ENCODE results near the gene DIRAS3.
"Not testable (repeated sequence)": the region's sequence is repeated elsewhere in the genome, so short reads cannot be mapped to it uniquely, and the experiment has no call there.

The DIRAS3 gene, protein sequence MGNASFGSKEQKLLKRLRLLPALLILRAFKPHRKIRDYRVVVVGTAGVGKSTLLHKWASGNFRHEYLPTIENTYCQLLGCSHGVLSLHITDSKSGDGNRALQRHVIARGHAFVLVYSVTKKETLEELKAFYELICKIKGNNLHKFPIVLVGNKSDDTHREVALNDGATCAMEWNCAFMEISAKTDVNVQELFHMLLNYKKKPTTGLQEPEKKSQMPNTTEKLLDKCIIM

DNA sequence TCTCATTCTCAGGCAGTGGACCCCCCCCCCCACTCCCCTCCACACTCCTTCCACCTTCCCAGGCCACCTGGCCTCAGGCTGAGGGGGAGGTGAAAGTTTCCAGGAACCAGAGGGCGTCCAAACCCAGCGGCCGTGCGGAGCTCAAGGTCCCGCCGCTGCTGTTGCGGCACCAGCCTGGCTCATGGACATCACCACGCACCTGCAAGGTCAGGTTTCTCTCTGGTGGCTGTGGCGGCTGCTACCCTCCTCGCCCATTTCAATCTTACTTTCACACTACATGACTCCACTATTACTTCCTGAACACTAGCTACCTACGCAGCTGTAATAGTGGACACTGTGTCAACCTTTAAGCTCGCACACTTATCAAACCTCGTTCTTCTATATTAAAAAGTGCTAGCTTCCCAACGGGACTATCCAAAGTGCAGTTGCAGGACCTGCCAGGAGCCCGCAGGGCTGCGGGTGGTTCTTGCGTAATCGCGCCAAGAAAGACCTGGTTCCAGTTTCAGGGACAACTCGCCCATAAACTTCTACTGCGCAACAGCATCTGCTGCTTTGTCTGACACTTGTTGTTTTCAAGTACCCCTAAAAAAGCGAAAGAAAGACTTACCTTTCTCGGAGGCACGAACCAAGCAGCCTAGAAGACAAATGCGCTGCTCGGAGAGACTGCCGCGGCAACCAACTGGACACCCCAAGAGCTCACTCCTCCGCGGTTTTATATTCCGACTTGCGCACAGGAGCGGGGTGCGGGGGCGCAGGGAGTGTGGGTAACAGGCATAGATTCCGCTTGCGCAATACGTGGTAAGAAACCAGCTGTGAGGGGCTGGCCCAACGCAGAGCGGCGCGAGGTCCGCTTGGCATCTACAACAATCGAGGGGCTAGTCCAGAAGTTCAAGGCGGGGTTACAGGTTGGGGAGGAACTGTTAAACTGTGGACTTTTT, at the start of gene DIRAS3:
DIRAS3 (minus strand) TSS at position 687 of the 938 bp plus-strand sequence. CDS start 3,330 bp downstream, outside the sequence.
- no peak for DNase-seq (ENCODE audit: extremely low read depth in 1 of 2, low read depth in 1 of 2)

GRCh38 chr1:68093737-68094136, 43.3 kb upstream of the DIRAS3 start:
- no peak for DNase-seq (ENCODE audit: extremely low read depth in 1 of 2, low read depth in 1 of 2)

DNA sequence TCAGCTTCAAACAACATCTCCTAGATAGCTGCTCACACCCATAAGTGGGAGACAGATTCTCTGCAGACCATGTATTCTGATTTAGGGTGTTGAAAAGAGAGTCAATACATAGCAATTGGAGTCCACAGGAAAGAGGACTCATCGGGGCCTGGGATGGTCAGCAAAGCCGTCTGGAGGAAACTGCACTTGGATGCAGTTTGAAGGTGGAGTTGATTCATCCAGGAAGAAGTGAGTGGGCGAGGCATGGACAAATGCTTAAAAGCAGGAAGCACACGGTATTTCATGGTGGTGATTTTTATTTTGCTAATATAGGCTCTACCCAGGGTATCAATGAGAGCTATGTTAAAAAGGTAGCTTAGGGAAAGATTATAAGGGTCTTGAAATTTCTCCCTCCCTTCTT, 36.8 kb upstream of the DIRAS3 start:
- no peak for DNase-seq (ENCODE audit: extremely low read depth in 1 of 2, low read depth in 1 of 2)

DNA sequence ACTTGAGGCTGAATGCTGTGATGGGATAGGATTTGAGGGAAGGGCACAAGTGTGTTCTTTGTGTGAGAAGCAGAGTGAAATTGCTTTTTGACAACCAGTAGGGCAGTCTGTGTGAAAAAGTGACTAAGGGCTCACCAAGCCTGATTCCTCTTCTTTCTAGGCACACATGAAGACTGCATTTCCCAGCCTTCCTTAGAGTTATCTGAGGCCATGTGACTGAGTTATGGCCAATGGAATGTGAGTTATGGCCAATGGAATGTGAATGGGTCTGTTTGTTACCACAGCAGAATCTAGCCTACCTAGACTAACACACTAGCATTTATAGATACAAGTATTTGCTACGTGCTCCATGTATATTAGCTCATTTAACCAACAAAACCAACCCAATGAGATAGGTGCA, 35.3 kb upstream of the DIRAS3 start:
- no peak for DNase-seq (ENCODE audit: extremely low read depth in 1 of 2, low read depth in 1 of 2)

DNA sequence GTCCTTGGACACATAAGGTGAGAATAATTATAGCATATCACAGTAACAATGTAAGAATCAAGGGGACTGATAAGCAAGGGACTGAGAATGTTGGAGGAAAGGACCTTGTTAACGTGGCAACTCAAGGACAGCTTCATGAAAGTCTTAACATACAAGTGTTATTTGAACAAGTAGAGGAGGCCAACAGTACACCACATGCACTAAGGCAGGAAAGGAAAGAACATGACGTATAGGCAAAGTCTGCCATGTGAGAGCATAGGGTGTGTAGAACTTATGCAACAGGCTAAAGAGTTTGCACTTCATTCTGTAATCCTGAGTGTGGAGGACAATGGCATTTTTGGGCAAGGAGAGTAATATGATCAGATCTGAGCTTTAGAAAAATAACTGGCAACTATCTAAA, 33.3 kb upstream of the DIRAS3 start:
- no peak for DNase-seq (ENCODE audit: extremely low read depth in 1 of 2, low read depth in 1 of 2)

GRCh38 chr1:68081775-68082283, 31.4 kb upstream of the DIRAS3 start:
- DNase-seq (ENCODE audit: extremely low read depth in 1 of 2, low read depth in 1 of 2), result no peak

- DNase-seq (ENCODE audit: extremely low read depth in 1 of 2, low read depth in 1 of 2), result no peak
Observed at GRCh38 chr1:68078647-68079046, 28.2 kb upstream of the DIRAS3 start.

DNA sequence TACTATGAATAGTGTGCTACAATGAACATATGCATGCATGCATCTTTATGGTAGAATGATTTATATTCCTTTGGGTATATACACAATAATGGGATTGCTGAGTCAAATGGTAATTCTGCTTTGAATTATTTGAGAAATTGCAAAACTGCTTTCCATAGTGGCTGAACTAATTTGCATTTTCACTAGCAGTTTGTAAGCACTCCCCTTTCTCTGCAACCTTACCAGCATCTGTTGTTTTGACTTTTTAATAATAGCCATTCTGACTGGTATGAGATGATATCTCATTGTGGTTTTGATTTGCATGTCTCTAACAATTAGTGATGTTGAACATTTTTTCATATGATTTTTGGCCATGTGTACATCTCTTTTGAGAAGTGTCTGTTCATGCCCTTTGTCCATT, 24.0 kb upstream of the DIRAS3 start:
- no peak for DNase-seq (ENCODE audit: extremely low read depth in 1 of 2, low read depth in 1 of 2)

DNA sequence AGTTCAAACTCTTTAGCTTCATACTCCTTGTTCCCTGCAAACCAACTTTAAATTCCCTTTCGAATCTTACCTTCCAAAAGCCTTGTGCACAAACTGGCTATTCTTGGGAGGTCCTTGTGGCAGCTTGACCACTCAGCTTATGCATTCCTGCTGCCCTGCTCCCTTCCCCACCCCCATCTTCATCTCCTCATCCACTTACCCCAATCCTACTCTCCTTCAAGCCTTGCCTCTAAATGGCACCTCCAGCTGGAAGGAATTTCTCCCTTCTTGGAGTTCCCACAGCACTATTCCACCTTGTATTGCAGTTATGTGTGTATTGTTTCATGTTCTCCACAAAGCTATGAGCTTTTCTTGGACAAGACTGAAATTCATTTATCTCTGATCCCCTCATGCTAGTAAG, 15.3 kb upstream of the DIRAS3 start:
- no peak for DNase-seq (ENCODE audit: extremely low read depth in 1 of 2, low read depth in 1 of 2)

GRCh38 chr1:68058053-68058452, 7.6 kb upstream of the DIRAS3 start:
- not testable (repeated sequence) for DNase-seq (ENCODE audit: extremely low read depth in 1 of 2, low read depth in 1 of 2)

- DNase-seq (ENCODE audit: extremely low read depth in 1 of 2, low read depth in 1 of 2), result no peak
Observed at GRCh38 chr1:68057564-68057963, 7.1 kb upstream of the DIRAS3 start.

- DNase-seq (ENCODE audit: extremely low read depth in 1 of 2, low read depth in 1 of 2), result no peak
Observed at GRCh38 chr1:68057050-68057449, 6.6 kb upstream of the DIRAS3 start.

DNA sequence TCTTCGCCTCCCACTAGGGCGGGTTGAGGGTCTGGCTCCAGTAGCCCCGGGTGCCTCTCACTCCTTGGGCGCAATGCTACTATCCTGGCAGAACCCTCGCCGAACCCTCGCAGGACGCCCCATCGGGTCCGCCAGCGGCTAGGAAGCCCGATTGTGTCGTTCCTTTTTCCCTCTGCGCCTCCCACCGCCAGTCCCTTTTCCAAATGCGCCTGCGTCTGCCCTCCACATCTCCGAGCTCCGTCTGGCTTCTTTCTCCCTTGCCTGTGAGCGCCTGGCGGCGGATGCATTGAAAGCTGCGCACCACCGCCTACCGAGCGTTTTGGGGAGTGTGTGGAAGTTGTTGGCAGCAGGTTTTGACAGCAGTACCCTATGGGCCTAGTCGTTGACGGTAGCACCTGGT, 1.0 kb upstream of the DIRAS3 start:
- no peak for DNase-seq (ENCODE audit: extremely low read depth in 1 of 2, low read depth in 1 of 2)

- no peak for DNase-seq (ENCODE audit: extremely low read depth in 1 of 2, low read depth in 1 of 2)
Observed at GRCh38 chr1:68047659-68048026, 2.8 kb downstream of the DIRAS3 start.

DNA sequence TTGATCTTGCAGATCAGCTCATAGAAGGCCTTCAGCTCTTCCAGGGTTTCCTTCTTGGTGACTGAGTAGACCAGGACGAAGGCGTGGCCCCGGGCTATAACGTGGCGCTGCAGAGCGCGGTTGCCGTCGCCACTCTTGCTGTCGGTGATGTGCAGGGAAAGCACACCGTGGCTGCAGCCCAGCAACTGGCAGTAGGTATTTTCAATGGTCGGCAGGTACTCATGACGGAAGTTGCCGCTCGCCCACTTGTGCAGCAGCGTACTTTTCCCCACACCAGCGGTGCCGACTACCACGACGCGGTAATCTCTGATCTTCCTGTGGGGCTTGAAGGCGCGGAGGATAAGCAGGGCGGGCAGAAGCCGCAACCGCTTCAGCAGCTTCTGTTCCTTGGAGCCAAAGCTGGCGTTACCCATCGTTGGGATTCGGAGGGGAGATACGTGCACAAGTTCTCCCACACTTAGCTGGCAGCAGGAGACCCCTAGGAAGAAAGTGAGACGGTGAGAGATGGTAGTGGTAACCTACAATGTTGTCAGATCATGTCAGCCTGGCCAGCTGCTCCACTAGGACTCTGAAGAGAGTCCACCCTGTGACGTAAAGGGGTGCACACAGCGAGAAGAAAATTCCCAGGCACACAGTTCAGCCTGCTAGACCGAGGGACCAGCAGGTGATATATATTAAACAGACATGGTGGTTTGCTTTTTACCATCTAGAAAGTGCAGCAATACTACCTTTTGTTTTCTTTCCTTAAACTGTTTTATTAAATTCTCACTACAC, 3.4 kb downstream of the DIRAS3 start:
- no peak for DNase-seq (ENCODE audit: extremely low read depth in 1 of 2, low read depth in 1 of 2)

GRCh38 chr1:68046423-68046822, 4.0 kb downstream of the DIRAS3 start:
- DNase-seq (ENCODE audit: extremely low read depth in 1 of 2, low read depth in 1 of 2), result no peak

DNA sequence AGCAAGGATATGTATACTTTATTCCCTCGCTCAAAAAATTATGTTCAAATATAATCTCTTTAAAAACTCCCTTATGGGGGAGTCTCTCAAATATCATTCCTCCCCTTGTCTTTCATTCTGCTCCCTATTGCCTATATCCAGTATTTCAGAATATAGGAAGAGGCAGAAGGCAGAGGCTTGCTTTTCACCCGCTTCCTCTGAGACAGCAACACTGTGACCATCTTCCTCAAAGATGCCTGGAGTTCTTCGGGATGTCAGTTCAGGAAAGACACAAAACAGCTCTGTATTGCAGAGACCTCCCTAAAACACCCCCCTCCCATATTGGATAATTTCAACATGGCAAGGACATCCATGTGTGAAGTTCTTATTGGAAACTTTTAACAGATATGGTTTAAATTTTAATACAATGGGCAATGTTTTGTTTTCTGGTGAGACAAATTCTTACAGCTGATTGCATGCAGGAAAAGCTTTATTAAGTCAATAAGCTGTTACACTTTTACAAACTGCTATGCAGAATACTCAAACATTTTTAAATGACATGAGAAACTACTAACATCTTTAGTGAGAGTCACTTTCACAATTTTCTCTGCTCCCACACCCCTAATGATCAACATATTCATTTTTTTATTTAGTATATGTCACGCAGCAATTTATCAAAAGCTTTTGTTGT, 4.8 kb downstream of the DIRAS3 start:
- no peak for DNase-seq (ENCODE audit: extremely low read depth in 1 of 2, low read depth in 1 of 2)

DNA sequence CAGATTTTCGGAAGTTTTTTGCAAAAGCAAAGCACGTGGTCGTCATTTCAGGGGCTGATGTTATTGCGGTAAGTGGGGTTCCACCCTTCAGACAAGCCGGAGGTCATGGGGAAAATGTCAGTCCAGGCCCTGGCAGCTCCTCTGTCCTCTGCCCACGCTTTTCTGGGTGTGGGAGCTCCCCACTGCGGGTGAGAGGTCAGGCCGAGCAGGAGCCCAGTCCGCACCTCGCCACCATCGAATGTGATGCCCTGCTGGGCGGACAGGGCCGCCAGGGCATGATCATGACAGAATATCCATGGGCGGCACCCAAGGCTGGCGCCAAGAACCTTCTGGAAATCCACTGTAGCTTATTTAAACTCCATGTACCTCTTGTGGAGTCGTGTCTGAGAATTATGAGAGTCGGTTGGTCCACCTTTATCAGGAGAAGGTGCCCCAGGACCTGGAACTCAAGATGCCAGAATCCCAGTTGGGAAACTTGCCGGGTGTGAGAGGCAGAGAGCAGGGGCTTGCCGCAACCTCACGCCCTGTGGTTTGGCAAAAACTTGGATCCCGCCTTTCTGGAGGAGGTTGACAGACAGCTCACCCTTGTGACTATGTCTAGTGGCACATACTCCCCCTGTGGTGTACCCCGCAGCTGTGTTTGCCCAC, 6.9 kb downstream of the DIRAS3 start:
- no peak for DNase-seq (ENCODE audit: extremely low read depth in 1 of 2, low read depth in 1 of 2)

DNA sequence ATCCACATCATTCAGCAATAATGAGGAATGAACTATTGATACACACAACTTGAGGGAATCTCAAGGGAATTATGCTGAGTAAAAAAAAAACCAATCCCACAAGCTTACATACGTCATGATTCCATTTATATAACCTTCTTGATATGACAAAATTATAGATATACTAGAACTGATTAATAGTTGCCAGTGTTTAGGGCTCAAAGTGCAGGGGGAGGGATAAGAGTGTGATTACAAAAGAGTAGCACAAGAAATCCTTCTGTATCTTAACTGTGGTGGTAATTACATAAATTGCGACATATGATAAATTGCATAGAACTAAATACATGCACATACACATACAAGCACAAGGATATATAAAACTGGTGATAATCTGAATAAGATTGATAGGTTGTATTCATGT, 13.5 kb downstream of the DIRAS3 start:
- no peak for DNase-seq (ENCODE audit: extremely low read depth in 1 of 2, low read depth in 1 of 2)

- no peak for DNase-seq (ENCODE audit: extremely low read depth in 1 of 2, low read depth in 1 of 2)
Observed at GRCh38 chr1:68029444-68029843, 21.0 kb downstream of the DIRAS3 start.
